ENCODE data around the gene PLXND1.

Gene PLXND1

GRCh38 chr3:129512595-129512994, 93.9 kb downstream of the PLXND1 start:
- no peak overlapping the region for H3K4me3 ChIP-seq (ENCODE audit: low read depth, low read length)
- TF ChIP-seq CTCF (IDR thresholded peaks at IDR 0.05; ENCODE audit: borderline replicate concordance, insufficient read depth, low read depth, low read length): no peak

- TF ChIP-seq CTCF (IDR thresholded peaks at IDR 0.05; ENCODE audit: borderline replicate concordance, insufficient read depth, low read depth, low read length): no peak
- no peak overlapping the region for H3K4me3 ChIP-seq (ENCODE audit: low read depth, low read length)
Measured at GRCh38 chr3:129507181-129507831, 99.2 kb downstream of the PLXND1 start.

GRCh38 chr3:129506231-129506742, 100.2 kb downstream of the PLXND1 start:
- no peak overlapping the region for H3K4me3 ChIP-seq (ENCODE audit: low read depth, low read length)
- no peak for TF ChIP-seq CTCF (IDR thresholded peaks at IDR 0.05; ENCODE audit: borderline replicate concordance, insufficient read depth, low read depth, low read length)

- no peak for TF ChIP-seq CTCF (IDR thresholded peaks at IDR 0.05; ENCODE audit: borderline replicate concordance, insufficient read depth, low read depth, low read length)
- H3K4me3 ChIP-seq (ENCODE audit: low read depth, low read length): no peak overlapping the region
Measured at GRCh38 chr3:129505341-129505740, 101.1 kb downstream of the PLXND1 start.

Measured in GM12875 (cell line).